Hepatocyte (in vitro differentiated cells): ENCODE measurements around the gene RAB33B.

ENCODE experiments used
- EZH2 ChIP-seq: fragments of 200-600 bp; sonication (generic); IDR thresholded peaks from 2 replicates; pipeline ENCODE4 v1.6.1; 2016; ENCODE audit warnings: antibody characterized with exemption, mild to moderate bottlenecking, borderline replicate concordance
- EZH2phosphoT487 ChIP-seq: fragments of 200-600 bp; sonication (generic); IDR thresholded peaks from one replicate; pipeline ENCODE4 v1.6.1; 2018; ENCODE audit warnings: antibody characterized with exemption, mild to moderate bottlenecking, low read depth, moderate library complexity; ENCODE audit not compliant: unreplicated experiment, severe bottlenecking
- TF ChIP-seq, protein P1 (sequence below): fragments of 200-600 bp; sonication (generic); IDR thresholded peaks from 2 replicates; pipeline ENCODE4 v1.5.1; 2016; ENCODE audit warnings: antibody characterized with exemption, mild to moderate bottlenecking; ENCODE audit not compliant: poor library complexity

DNA sequence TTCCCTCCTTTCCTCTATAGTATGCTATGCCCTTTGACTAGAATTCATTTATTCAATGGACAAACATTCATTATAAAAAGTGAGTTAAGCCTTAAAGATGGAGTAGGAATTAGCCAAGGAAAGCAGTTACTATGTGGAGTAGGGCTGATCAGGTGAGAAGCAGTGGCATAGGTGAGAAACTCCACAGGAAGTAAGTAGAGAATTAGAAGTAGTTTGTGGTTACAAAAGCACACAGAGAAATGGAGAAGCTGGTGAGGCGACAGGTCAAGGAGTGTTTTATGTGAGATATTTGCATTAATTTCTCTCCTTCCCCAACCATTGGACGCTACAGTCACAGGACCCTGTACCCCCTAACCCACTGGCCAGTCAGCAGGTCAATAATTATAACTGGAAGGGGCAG lies 71.5 kb downstream of the RAB33B start:
- TF ChIP-seq, protein P1, sequence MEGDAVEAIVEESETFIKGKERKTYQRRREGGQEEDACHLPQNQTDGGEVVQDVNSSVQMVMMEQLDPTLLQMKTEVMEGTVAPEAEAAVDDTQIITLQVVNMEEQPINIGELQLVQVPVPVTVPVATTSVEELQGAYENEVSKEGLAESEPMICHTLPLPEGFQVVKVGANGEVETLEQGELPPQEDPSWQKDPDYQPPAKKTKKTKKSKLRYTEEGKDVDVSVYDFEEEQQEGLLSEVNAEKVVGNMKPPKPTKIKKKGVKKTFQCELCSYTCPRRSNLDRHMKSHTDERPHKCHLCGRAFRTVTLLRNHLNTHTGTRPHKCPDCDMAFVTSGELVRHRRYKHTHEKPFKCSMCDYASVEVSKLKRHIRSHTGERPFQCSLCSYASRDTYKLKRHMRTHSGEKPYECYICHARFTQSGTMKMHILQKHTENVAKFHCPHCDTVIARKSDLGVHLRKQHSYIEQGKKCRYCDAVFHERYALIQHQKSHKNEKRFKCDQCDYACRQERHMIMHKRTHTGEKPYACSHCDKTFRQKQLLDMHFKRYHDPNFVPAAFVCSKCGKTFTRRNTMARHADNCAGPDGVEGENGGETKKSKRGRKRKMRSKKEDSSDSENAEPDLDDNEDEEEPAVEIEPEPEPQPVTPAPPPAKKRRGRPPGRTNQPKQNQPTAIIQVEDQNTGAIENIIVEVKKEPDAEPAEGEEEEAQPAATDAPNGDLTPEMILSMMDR, result no peak
- TF ChIP-seq EZH2 (no peak), EZH2phosphoT487 (no peak)
